ENCODE data around the gene GPR108. TPM values are rescaled to one million over a fixed set of nuclear protein-coding genes. Genes with fewer than 3 reads are reported as not detected.

The GPR108 gene
- 36.8 and 54.6 TPM in 2 replicates for total RNA-seq

GRCh38 chr19:6737284-6737872 lies at the start of gene GPR108:
Gene GPR108, minus strand, starts transcription at chr19:6737580. Its CDS starts 4 bp downstream, at chr19:6737576.

GRCh38 chr19:6772028-6772865 lies 34.9 kb upstream of the GPR108 start, which contains the start of gene VAV1:
Gene VAV1, plus strand, starts transcription at chr19:6772708. Its CDS starts 100 bp downstream, at chr19:6772808.

GRCh38 chr19:6767357-6768235 lies 30.2 kb upstream of the GPR108 start, which contains the start of gene SH2D3A:
Gene SH2D3A, minus strand, starts transcription at chr19:6767435. Its CDS starts 3,687 bp downstream, at chr19:6763748.

GRCh38 chr19:6739390-6739882 lies 2.1 kb upstream of the GPR108 start, which contains the start of gene TRIP10:
Gene TRIP10, plus strand, starts transcription at chr19:6739680. Its CDS starts 82 bp downstream, at chr19:6739762.

GRCh38 chr19:6720369-6721137 lies 16.8 kb downstream of the GPR108 start, which contains the start of gene C3:
Gene C3, minus strand, starts transcription at chr19:6720650. Its CDS starts 61 bp downstream, at chr19:6720589.

Other genes starting within 250 kb of the GPR108 start
- not detected in 2 replicates for gene TUBB4A, start 235.3 kb downstream of the GPR108 start, total RNA-seq
- 0.20 and 1.1 TPM in 2 replicates for gene TNFSF9, start 206.6 kb downstream of the GPR108 start, total RNA-seq
- not detected in 2 replicates for gene CD70, start 146.4 kb downstream of the GPR108 start, total RNA-seq
- 0.12 TPM in 1 of 2 replicates, not detected in the other for gene TNFSF14, start 67.4 kb downstream of the GPR108 start, total RNA-seq
- 1,308 and 1,917 TPM in 2 replicates for gene C3, start 16.9 kb downstream of the GPR108 start, total RNA-seq
- 53.2 and 53.5 TPM in 2 replicates for gene TRIP10, start 2.1 kb upstream of the GPR108 start, total RNA-seq
- gene SH2D3A, start 29.9 kb upstream of the GPR108 start, total RNA-seq: not detected in 2 replicates
- not detected in 2 replicates for gene VAV1, start 35.1 kb upstream of the GPR108 start, total RNA-seq
- gene ADGRE1, start 150.0 kb upstream of the GPR108 start, total RNA-seq: not detected in 2 replicates

All from cardiac ventricle fibroblast (primary cell).